Memory B cell (primary cell): ENCODE results near the gene SVIL.

Source experiments
- ATAC-seq: fragments of 150-1000 bp; cut with Tn5 transposase; 2 replicates; pipeline ENCODE4 v1.10.0; 2021; ENCODE audit warnings: low read depth, mild to moderate bottlenecking, moderate library complexity
- DNase-seq, 2 donors: peaks; one replicate each; pipeline ENCODE4 v3.0.0; 2022; ENCODE audit warnings: low spot score in 2 of 2
- H3K27ac Mint-ChIP-seq: one replicate; pipeline ENCODE4 v1.8.0; 2022; ENCODE audit warnings: mild to moderate bottlenecking, moderate library complexity, mixed read lengths
- H3K27me3 Mint-ChIP-seq: one replicate; pipeline ENCODE4 v1.8.0; 2022; ENCODE audit warnings: mixed read lengths
- H3K36me3 Mint-ChIP-seq: one replicate; pipeline ENCODE4 v1.8.0; 2022; ENCODE audit warnings: mild to moderate bottlenecking, mixed read lengths
- H3K4me1 Mint-ChIP-seq: one replicate; pipeline ENCODE4 v1.8.0; 2022; ENCODE audit warnings: mixed read lengths
- H3K4me3 Mint-ChIP-seq: one replicate; pipeline ENCODE4 v1.8.0; 2022; ENCODE audit warnings: mild to moderate bottlenecking, moderate library complexity, mixed read lengths
- H3K9me3 Mint-ChIP-seq: one replicate; pipeline ENCODE4 v1.8.0; 2022; ENCODE audit warnings: mixed read lengths

SVIL gene

GRCh38 chr10:29409241-29410054 lies 225.3 kb downstream of the SVIL start:
- Mint-ChIP-seq H3K4me1 (peaks cover 22% of the 10 kb centered on the region), H3K27me3 (no peaks in the 10 kb centered on the region), H3K36me3 (no peaks in the 10 kb centered on the region), H3K9me3 (no peaks in the 10 kb centered on the region), H3K4me3 (peak overlapping the region; percentile 97), H3K27ac (peak overlapping the region; percentile 90)
- no peak for DNase-seq
- peak; percentile 66 for ATAC-seq

GRCh38 chr10:29408847-29409240 lies 225.9 kb downstream of the SVIL start:
- Mint-ChIP-seq H3K36me3 (no peaks in the 10 kb centered on the region), H3K4me1 (peaks cover 22% of the 10 kb centered on the region), H3K9me3 (no peaks in the 10 kb centered on the region), H3K27ac (peak overlapping the region; percentile 90), H3K27me3 (no peaks in the 10 kb centered on the region), H3K4me3 (peak overlapping the region; percentile 97)
- peak; percentile 13 for ATAC-seq
- no peak for DNase-seq
